Mucosa of rectum (tissue), 2 donors: Measurements from ENCODE around the gene FRMD6.
"Not testable (repeated sequence)": the region's sequence is repeated elsewhere in the genome, so short reads cannot be mapped to it uniquely, and the experiment has no call there.

Experiments used
- H3K27ac ChIP-seq, 2 donors: one replicate each; pipeline ENCODE4 v1.7.0; 2013; ENCODE audit warnings: inconsistent platforms in 2 of 2, low read depth in 2 of 2, low read length in 2 of 2
- H3K27me3 ChIP-seq, 2 donors: one replicate each; pipeline ENCODE4 v1.7.0; 2013; ENCODE audit warnings: low read length in 2 of 2; ENCODE audit not compliant: control insufficient read depth in 2 of 2, insufficient read depth in 2 of 2
- H3K36me3 ChIP-seq, 2 donors: one replicate each; pipeline ENCODE4 v1.7.0; 2013; ENCODE audit warnings: low read length in 2 of 2; ENCODE audit not compliant: control insufficient read depth in 2 of 2, insufficient read depth in 2 of 2
- H3K4me1 ChIP-seq, 2 donors: one replicate each; pipeline ENCODE4 v1.7.0; 2013; ENCODE audit warnings: low read length in 2 of 2, mild to moderate bottlenecking in 1 of 2; ENCODE audit not compliant: control insufficient read depth in 2 of 2, insufficient read depth in 2 of 2
- H3K4me3 ChIP-seq, 2 donors: one replicate each; pipeline ENCODE4 v1.7.0; 2013; ENCODE audit warnings: low read length in 2 of 2
- H3K9ac ChIP-seq, 2 donors: one replicate each; pipeline ENCODE4 v1.7.0; 2013; ENCODE audit warnings: low read length in 2 of 2, low read depth in 1 of 2, mild to moderate bottlenecking in 1 of 2
- H3K9me3 ChIP-seq, 2 donors: one replicate each; pipeline ENCODE4 v1.7.0; 2013; ENCODE audit warnings: low read length in 2 of 2; ENCODE audit not compliant: control insufficient read depth in 2 of 2
- donor health status: healthy.
- donor health status: Normal muscosa, but diverticular disease.

The FRMD6 gene

GRCh38 chr14:51751611-51752345 is 100.1 kb downstream of the FRMD6 start:
- not testable (repeated sequence) for H3K27me3 ChIP-seq, H3K27ac ChIP-seq, H3K4me1 ChIP-seq, H3K36me3 ChIP-seq, H3K4me3 ChIP-seq, H3K9me3 ChIP-seq, H3K9ac ChIP-seq

- H3K4me3 ChIP-seq, H3K9ac ChIP-seq, H3K27ac ChIP-seq, H3K4me1 ChIP-seq, H3K9me3 ChIP-seq, H3K36me3 ChIP-seq, H3K27me3 ChIP-seq: not testable (repeated sequence)
These were observed 106.0 kb downstream of the FRMD6 start for GRCh38 chr14:51757756-51758155.

GRCh38 chr14:51759950-51760349 is 108.2 kb downstream of the FRMD6 start:
- no peak overlapping the region for H3K4me3 ChIP-seq
- H3K36me3 ChIP-seq, result no peaks in the 10 kb centered on the region
- no peak overlapping the region for H3K9ac ChIP-seq
- H3K27me3 ChIP-seq, result no peaks in the 10 kb centered on the region
- no peaks in the 10 kb centered on the region for H3K9me3 ChIP-seq
- H3K4me1 ChIP-seq, result no peaks in the 10 kb centered on the region
- no peak overlapping the region for H3K27ac ChIP-seq

GRCh38 chr14:51765726-51766125 is 114.0 kb downstream of the FRMD6 start:
- H3K4me3 ChIP-seq, H3K36me3 ChIP-seq, H3K9ac ChIP-seq, H3K27ac ChIP-seq, H3K4me1 ChIP-seq, H3K27me3 ChIP-seq, H3K9me3 ChIP-seq: not testable (repeated sequence)

- H3K9ac ChIP-seq, H3K27ac ChIP-seq, H3K36me3 ChIP-seq, H3K9me3 ChIP-seq, H3K27me3 ChIP-seq, H3K4me3 ChIP-seq, H3K4me1 ChIP-seq: not testable (repeated sequence)
These were observed 114.9 kb downstream of the FRMD6 start for GRCh38 chr14:51766586-51766985.

- not testable (repeated sequence) for H3K36me3 ChIP-seq, H3K4me1 ChIP-seq, H3K27me3 ChIP-seq, H3K4me3 ChIP-seq, H3K9ac ChIP-seq, H3K9me3 ChIP-seq, H3K27ac ChIP-seq
These were observed 117.6 kb downstream of the FRMD6 start for GRCh38 chr14:51769261-51769660.

GRCh38 chr14:51774209-51774608 is 122.5 kb downstream of the FRMD6 start:
- Histone ChIP-seq H3K9ac (no peak overlapping the region), H3K36me3 (no peaks in the 10 kb centered on the region), H3K4me1 (no peaks in the 10 kb centered on the region), H3K27me3 (no peaks in the 10 kb centered on the region), H3K9me3 (no peaks in the 10 kb centered on the region), H3K27ac (no peak overlapping the region), H3K4me3 (no peak overlapping the region)

- H3K9me3 ChIP-seq, result no peaks in the 10 kb centered on the region
- H3K4me1 ChIP-seq, result no peaks in the 10 kb centered on the region
- H3K9ac ChIP-seq, result no peak overlapping the region
- H3K27me3 ChIP-seq, result peaks cover 0 to 1% of the 10 kb centered on the region in 2 donors
- H3K4me3 ChIP-seq, result no peak overlapping the region
- no peak overlapping the region for H3K27ac ChIP-seq
- no peaks in the 10 kb centered on the region for H3K36me3 ChIP-seq
These were observed 124.6 kb downstream of the FRMD6 start for GRCh38 chr14:51776102-51776894.

GRCh38 chr14:51780006-51780692 is 128.4 kb downstream of the FRMD6 start:
- H3K4me1 ChIP-seq, result no peaks in the 10 kb centered on the region
- H3K4me3 ChIP-seq, result no peak overlapping the region
- peaks cover 0 to 4% of the 10 kb centered on the region in 2 donors for H3K27me3 ChIP-seq
- H3K9me3 ChIP-seq, result no peaks in the 10 kb centered on the region
- H3K27ac ChIP-seq, result no peak overlapping the region
- no peaks in the 10 kb centered on the region for H3K36me3 ChIP-seq
- no peak overlapping the region for H3K9ac ChIP-seq
